HG03159 (cell line): Measurements from ENCODE around the gene TNFRSF12A.
"Not testable (repeated sequence)": the region's sequence is repeated elsewhere in the genome, so short reads cannot be mapped to it uniquely, and the experiment has no call there.

ENCODE experiments used
- ATAC-seq: cut with Tn5 transposase; IDR thresholded peaks from one replicate; pipeline ENCODE4 v1.9.1; 2021; ENCODE audit warnings: mild to moderate bottlenecking, moderate library complexity; ENCODE audit not compliant: unreplicated experiment

The TNFRSF12A gene

GRCh38 chr16:3060339-3061127 lies 40.4 kb downstream of the TNFRSF12A start:
- no peak for ATAC-seq

- no peak for ATAC-seq
These were observed 42.4 kb downstream of the TNFRSF12A start for GRCh38 chr16:3062553-3062952.

GRCh38 chr16:3063625-3064386 lies 43.6 kb downstream of the TNFRSF12A start:
- ATAC-seq = no peak

- ATAC-seq = no peak
These were observed 45.0 kb downstream of the TNFRSF12A start, which contains the start of gene IL32 for GRCh38 chr16:3065069-3065741. Gene IL32, plus strand, starts transcription at chr16:3065640. Its CDS starts 172 bp downstream, at chr16:3065812.

GRCh38 chr16:3065742-3066439 lies 45.7 kb downstream of the TNFRSF12A start:
- no peak for ATAC-seq

GRCh38 chr16:3066440-3066748 lies 46.2 kb downstream of the TNFRSF12A start:
- no peak for ATAC-seq

- ATAC-seq = no peak
These were observed 48.3 kb downstream of the TNFRSF12A start for GRCh38 chr16:3068487-3068886.

- not testable (repeated sequence) for ATAC-seq
These were observed 49.0 kb downstream of the TNFRSF12A start for GRCh38 chr16:3069146-3069545.

GRCh38 chr16:3070608-3071111 lies 50.5 kb downstream of the TNFRSF12A start:
- ATAC-seq = no peak

- ATAC-seq = no peak
These were observed 51.5 kb downstream of the TNFRSF12A start for GRCh38 chr16:3071655-3072054.
